GM21515 (cell line): ENCODE data around the gene PDE1C.
"Not testable (repeated sequence)": the region's sequence is repeated elsewhere in the genome, so short reads cannot be mapped to it uniquely, and the experiment has no call there.

Experiments used
- ATAC-seq: cut with Tn5 transposase; IDR thresholded peaks from one replicate; pipeline ENCODE4 v1.9.1; 2021; ENCODE audit not compliant: unreplicated experiment

The PDE1C gene

GRCh38 chr7:32070406-32071360 lies at the start of gene PDE1C:
TSS of gene PDE1C (minus strand) at chr7:32070407.
- ATAC-seq, result no peak

- ATAC-seq, result no peak
Measured at GRCh38 chr7:32119790-32120196, 49.6 kb upstream of the PDE1C start.

GRCh38 chr7:32117837-32118236 lies 47.6 kb upstream of the PDE1C start:
- no peak for ATAC-seq

- no peak for ATAC-seq
Measured at GRCh38 chr7:32116436-32116835, 46.2 kb upstream of the PDE1C start.

- ATAC-seq, result no peak
Measured at GRCh38 chr7:32115831-32116230, 45.6 kb upstream of the PDE1C start.

- ATAC-seq, result no peak
Measured at GRCh38 chr7:32108651-32109050, 38.4 kb upstream of the PDE1C start.

GRCh38 chr7:32104766-32105165 lies 34.6 kb upstream of the PDE1C start:
- no peak for ATAC-seq

- ATAC-seq, result no peak
Measured at GRCh38 chr7:32103361-32103760, 33.2 kb upstream of the PDE1C start.

GRCh38 chr7:32102432-32102873 lies 32.2 kb upstream of the PDE1C start:
- ATAC-seq, result no peak

GRCh38 chr7:32100407-32100907 lies 30.2 kb upstream of the PDE1C start:
- ATAC-seq, result no peak

GRCh38 chr7:32094516-32094915 lies 24.3 kb upstream of the PDE1C start:
- no peak for ATAC-seq

GRCh38 chr7:32093415-32094408 lies 23.5 kb upstream of the PDE1C start:
- ATAC-seq, result no peak

- no peak for ATAC-seq
Measured at GRCh38 chr7:32092346-32092745, 22.1 kb upstream of the PDE1C start.

GRCh38 chr7:32091608-32092210 lies 21.5 kb upstream of the PDE1C start:
- ATAC-seq, result no peak

- no peak for ATAC-seq
Measured at GRCh38 chr7:32089678-32090077, 19.5 kb upstream of the PDE1C start.

- ATAC-seq, result no peak
Measured at GRCh38 chr7:32089256-32089655, 19.0 kb upstream of the PDE1C start.

GRCh38 chr7:32088451-32088881 lies 18.3 kb upstream of the PDE1C start:
- no peak for ATAC-seq

- ATAC-seq, result no peak
Measured at GRCh38 chr7:32079510-32079909, 9.3 kb upstream of the PDE1C start.

GRCh38 chr7:32078824-32079223 lies 8.6 kb upstream of the PDE1C start:
- no peak for ATAC-seq

- ATAC-seq, result no peak
Measured at GRCh38 chr7:32077806-32078205, 7.6 kb upstream of the PDE1C start.

- not testable (repeated sequence) for ATAC-seq
Measured at GRCh38 chr7:32076802-32077201, 6.6 kb upstream of the PDE1C start.
